Measurements from ENCODE around the gene PTPRN2. TPM values are rescaled to one million over a fixed set of nuclear protein-coding genes. Genes with fewer than 3 reads are reported as not detected.
"Not testable (repeated sequence)": the region's sequence is repeated elsewhere in the genome, so short reads cannot be mapped to it uniquely, and the experiment has no call there.

PTPRN2 gene
- total RNA-seq, 2 experiments from 2014 or later: 0.70 TPM; not detected in 1

DNA sequence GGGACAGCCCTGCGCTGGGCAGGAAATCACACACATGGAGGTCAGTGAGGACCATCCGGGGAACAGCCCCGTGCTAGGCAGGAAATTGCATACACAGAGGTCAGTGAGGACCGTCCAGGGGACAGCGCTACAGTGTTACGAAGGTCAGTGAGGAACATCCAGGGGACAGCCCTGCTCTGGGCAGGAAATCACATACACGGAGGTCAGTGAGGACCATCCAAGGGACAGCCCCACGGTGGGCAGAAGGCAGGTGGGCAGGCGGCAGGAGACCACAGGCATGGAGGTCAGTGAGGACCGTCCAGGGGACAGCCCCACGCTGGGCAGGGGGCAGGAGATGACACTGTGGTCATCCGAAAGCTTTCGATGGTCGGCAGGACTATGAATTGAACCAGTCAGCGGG lies 79.7 kb downstream of the PTPRN2 start:
- Histone ChIP-seq H4K20me1 (ENCODE audit: insufficient read depth, low read length) (no peaks in the 10 kb centered on the region), H3K4me2 (ENCODE audit: low read length) (no peak overlapping the region), H3K9me2 (ENCODE audit: insufficient read depth, low read length) (no peaks in the 10 kb centered on the region), H3K27ac (ENCODE audit: low read depth, low read length, poor library complexity, severe bottlenecking) (no peak overlapping the region), H3K4me3 (ENCODE audit: low read depth, low read length, poor library complexity, severe bottlenecking) (no peak overlapping the region), H3K9me3 (ENCODE audit: low read length) (no peaks in the 10 kb centered on the region), H3K36me3 (ENCODE audit: insufficient read depth, low read length) (no peaks in the 10 kb centered on the region), H3K79me2 (ENCODE audit: insufficient read depth, low read depth, low read length) (no peaks in the 10 kb centered on the region), H2AFZ (ENCODE audit: low read length) (no peak overlapping the region), H3K4me1 (ENCODE audit: insufficient read depth, low read length, poor library complexity, severe bottlenecking) (no peaks in the 10 kb centered on the region)
- ChIA-PET POLR2A (no interaction called here), CTCF (ENCODE audit: unreplicated experiment) (no interaction called here)
- DNase-seq (ENCODE audit: low spot score): no peak
- BruUV-seq (replicated peaks): no TSS peak
- TF ChIP-seq EZH2phosphoT487 (IDR thresholded peaks at IDR 0.05; ENCODE audit: borderline replicate concordance, low read depth, low read length) (no peak), CTCF (conservative IDR thresholded peaks at IDR 0.05; ENCODE audit: low read length) (no peak)
- intact Hi-C loops (cut with micrococcal nuclease; ENCODE audit: unreplicated experiment): no loop called here

DNA sequence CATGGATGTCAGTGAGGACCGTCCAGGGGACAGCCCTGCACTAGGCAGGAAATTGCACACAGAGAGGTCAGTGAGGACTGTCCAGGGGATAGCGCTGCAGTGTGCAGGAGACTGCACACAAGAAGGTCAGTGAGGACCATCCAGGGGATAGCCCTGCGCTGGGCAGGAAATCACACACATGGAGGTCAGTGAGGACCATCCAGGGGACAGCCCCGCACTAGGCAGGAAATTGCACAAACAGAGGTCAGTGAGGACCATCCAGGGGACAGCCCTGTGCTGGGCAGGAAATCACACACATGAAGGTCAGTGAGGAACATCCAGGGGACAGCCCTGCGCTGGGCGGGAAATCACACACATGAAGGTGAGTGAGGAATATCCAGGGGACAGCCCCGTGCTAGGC lies 80.4 kb downstream of the PTPRN2 start:
- H4K20me1 ChIP-seq (ENCODE audit: insufficient read depth, low read length); H3K36me3 ChIP-seq (ENCODE audit: insufficient read depth, low read length); H3K9me3 ChIP-seq (ENCODE audit: low read length); CTCF ChIA-PET (ENCODE audit: unreplicated experiment); BruUV-seq (replicated peaks); H3K9me2 ChIP-seq (ENCODE audit: insufficient read depth, low read length); DNase-seq (ENCODE audit: low spot score); H3K4me2 ChIP-seq (ENCODE audit: low read length); H3K27ac ChIP-seq (ENCODE audit: low read depth, low read length, poor library complexity, severe bottlenecking); H3K4me3 ChIP-seq (ENCODE audit: low read depth, low read length, poor library complexity, severe bottlenecking); H3K79me2 ChIP-seq (ENCODE audit: insufficient read depth, low read depth, low read length); H3K4me1 ChIP-seq (ENCODE audit: insufficient read depth, low read length, poor library complexity, severe bottlenecking); POLR2A ChIA-PET; H2AFZ ChIP-seq (ENCODE audit: low read length); intact Hi-C loops (cut with micrococcal nuclease; ENCODE audit: unreplicated experiment): not testable (repeated sequence)

DNA sequence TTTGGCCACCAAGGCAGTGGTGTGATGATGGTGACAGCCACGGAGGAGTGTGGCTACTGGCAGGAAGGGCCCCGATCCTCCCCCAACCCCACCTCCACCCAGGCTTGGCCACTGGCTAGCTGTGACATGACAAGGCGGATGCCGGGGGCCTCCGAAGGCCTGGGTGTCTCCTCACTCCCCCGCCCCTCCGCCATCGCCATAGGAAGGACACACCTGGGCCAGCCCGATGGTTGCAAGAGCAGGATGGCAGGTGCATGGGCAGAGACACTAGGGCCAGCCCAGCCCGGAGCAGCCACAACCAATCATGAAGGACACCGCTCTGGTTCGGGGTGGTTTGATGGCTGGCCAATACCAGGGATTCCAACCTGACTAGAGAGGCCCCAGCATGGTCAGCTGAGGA lies 81.0 kb downstream of the PTPRN2 start:
- no peaks in the 10 kb centered on the region for H3K9me2 ChIP-seq (ENCODE audit: insufficient read depth, low read length)
- H4K20me1 ChIP-seq (ENCODE audit: insufficient read depth, low read length): no peaks in the 10 kb centered on the region
- POLR2A ChIA-PET: no interaction called here
- H3K36me3 ChIP-seq (ENCODE audit: insufficient read depth, low read length): no peaks in the 10 kb centered on the region
- H3K27ac ChIP-seq (ENCODE audit: low read depth, low read length, poor library complexity, severe bottlenecking): no peak overlapping the region
- intact Hi-C loops (cut with micrococcal nuclease; ENCODE audit: unreplicated experiment): no loop called here
- H3K4me1 ChIP-seq (ENCODE audit: insufficient read depth, low read length, poor library complexity, severe bottlenecking): no peaks in the 10 kb centered on the region
- H3K9me3 ChIP-seq (ENCODE audit: low read length): no peaks in the 10 kb centered on the region
- no peaks in the 10 kb centered on the region for H3K79me2 ChIP-seq (ENCODE audit: insufficient read depth, low read depth, low read length)
- DNase-seq (ENCODE audit: low spot score): no peak
- TF ChIP-seq EZH2phosphoT487 (IDR thresholded peaks at IDR 0.05; ENCODE audit: borderline replicate concordance, low read depth, low read length) (no peak), CTCF (conservative IDR thresholded peaks at IDR 0.05; ENCODE audit: low read length) (no peak)
- BruUV-seq (replicated peaks): no TSS peak
- H3K4me2 ChIP-seq (ENCODE audit: low read length): no peak overlapping the region
- H2AFZ ChIP-seq (ENCODE audit: low read length): no peak overlapping the region
- CTCF ChIA-PET (ENCODE audit: unreplicated experiment): no interaction called here
- no peak overlapping the region for H3K4me3 ChIP-seq (ENCODE audit: low read depth, low read length, poor library complexity, severe bottlenecking)

All from OCI-LY7 (cell line).